HEK293 (cell line): ENCODE measurements around the gene FRMD8.

Source experiments
- ZNF112 ChIP-seq: fragments of 450-650 bp; formaldehyde crosslinking; IDR thresholded peaks from 2 replicates; pipeline ENCODE4 v1.5.0; 2017; ENCODE audit warnings: missing biosample characterization, missing genetic modification characterization
- ZNF121 ChIP-seq: fragments of 450-650 bp; formaldehyde crosslinking; IDR thresholded peaks from 2 replicates; pipeline ENCODE4 v1.5.1; 2016; ENCODE audit warnings: missing biosample characterization, missing genetic modification characterization
- ZNF768 ChIP-seq: fragments of 450-650 bp; formaldehyde crosslinking; IDR thresholded peaks from 2 replicates; pipeline ENCODE4 v1.5.1; 2018; ENCODE audit warnings: missing biosample characterization, mild to moderate bottlenecking, missing genetic modification characterization
- TF ChIP-seq, protein P1 (sequence below): fragments of 450-650 bp; formaldehyde crosslinking; IDR thresholded peaks from 2 replicates; pipeline ENCODE4 v1.5.1; 2016; ENCODE audit warnings: missing biosample characterization, missing genetic modification characterization
- TF ChIP-seq, protein P2 (sequence below): fragments of 450-650 bp; formaldehyde crosslinking; IDR thresholded peaks from 2 replicates; pipeline ENCODE4 v1.5.1; 2016; ENCODE audit warnings: missing biosample characterization, missing genetic modification characterization
- TF ChIP-seq, protein P3 (sequence below): IDR thresholded peaks from 2 replicates; pipeline ENCODE4 v1.6.1; 2011; ENCODE audit warnings: mild to moderate bottlenecking, low read depth, low read length, borderline replicate concordance

GRCh38 chr11:65363770-65364169, 22.7 kb upstream of the FRMD8 start:
- TF ChIP-seq, protein P1, sequence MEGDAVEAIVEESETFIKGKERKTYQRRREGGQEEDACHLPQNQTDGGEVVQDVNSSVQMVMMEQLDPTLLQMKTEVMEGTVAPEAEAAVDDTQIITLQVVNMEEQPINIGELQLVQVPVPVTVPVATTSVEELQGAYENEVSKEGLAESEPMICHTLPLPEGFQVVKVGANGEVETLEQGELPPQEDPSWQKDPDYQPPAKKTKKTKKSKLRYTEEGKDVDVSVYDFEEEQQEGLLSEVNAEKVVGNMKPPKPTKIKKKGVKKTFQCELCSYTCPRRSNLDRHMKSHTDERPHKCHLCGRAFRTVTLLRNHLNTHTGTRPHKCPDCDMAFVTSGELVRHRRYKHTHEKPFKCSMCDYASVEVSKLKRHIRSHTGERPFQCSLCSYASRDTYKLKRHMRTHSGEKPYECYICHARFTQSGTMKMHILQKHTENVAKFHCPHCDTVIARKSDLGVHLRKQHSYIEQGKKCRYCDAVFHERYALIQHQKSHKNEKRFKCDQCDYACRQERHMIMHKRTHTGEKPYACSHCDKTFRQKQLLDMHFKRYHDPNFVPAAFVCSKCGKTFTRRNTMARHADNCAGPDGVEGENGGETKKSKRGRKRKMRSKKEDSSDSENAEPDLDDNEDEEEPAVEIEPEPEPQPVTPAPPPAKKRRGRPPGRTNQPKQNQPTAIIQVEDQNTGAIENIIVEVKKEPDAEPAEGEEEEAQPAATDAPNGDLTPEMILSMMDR (tag by site-specific recombination) = no peak
- TF ChIP-seq ZNF112 (tag by site-specific recombination) (no peak), ZNF768 (tag by site-specific recombination) (no peak), ZNF121 (tag by site-specific recombination) (no peak)
- TF ChIP-seq, protein P2, sequence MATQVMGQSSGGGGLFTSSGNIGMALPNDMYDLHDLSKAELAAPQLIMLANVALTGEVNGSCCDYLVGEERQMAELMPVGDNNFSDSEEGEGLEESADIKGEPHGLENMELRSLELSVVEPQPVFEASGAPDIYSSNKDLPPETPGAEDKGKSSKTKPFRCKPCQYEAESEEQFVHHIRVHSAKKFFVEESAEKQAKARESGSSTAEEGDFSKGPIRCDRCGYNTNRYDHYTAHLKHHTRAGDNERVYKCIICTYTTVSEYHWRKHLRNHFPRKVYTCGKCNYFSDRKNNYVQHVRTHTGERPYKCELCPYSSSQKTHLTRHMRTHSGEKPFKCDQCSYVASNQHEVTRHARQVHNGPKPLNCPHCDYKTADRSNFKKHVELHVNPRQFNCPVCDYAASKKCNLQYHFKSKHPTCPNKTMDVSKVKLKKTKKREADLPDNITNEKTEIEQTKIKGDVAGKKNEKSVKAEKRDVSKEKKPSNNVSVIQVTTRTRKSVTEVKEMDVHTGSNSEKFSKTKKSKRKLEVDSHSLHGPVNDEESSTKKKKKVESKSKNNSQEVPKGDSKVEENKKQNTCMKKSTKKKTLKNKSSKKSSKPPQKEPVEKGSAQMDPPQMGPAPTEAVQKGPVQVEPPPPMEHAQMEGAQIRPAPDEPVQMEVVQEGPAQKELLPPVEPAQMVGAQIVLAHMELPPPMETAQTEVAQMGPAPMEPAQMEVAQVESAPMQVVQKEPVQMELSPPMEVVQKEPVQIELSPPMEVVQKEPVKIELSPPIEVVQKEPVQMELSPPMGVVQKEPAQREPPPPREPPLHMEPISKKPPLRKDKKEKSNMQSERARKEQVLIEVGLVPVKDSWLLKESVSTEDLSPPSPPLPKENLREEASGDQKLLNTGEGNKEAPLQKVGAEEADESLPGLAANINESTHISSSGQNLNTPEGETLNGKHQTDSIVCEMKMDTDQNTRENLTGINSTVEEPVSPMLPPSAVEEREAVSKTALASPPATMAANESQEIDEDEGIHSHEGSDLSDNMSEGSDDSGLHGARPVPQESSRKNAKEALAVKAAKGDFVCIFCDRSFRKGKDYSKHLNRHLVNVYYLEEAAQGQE (tag by site-specific recombination) = no peak
- TF ChIP-seq, protein P3, sequence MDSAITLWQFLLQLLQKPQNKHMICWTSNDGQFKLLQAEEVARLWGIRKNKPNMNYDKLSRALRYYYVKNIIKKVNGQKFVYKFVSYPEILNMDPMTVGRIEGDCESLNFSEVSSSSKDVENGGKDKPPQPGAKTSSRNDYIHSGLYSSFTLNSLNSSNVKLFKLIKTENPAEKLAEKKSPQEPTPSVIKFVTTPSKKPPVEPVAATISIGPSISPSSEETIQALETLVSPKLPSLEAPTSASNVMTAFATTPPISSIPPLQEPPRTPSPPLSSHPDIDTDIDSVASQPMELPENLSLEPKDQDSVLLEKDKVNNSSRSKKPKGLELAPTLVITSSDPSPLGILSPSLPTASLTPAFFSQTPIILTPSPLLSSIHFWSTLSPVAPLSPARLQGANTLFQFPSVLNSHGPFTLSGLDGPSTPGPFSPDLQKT = no peak
